GM12892 (cell line): Measurements from ENCODE around the gene KIFC3.

Experiments
- POLR2A ChIP-seq: IDR thresholded peaks from 2 replicates; pipeline ENCODE4 v1.6.1; 2011; ENCODE audit warnings: low read depth, low read length, control low read depth
- POLR2AphosphoS5 ChIP-seq: IDR thresholded peaks from 2 replicates; pipeline ENCODE4 v1.6.1; 2011; ENCODE audit warnings: low read depth, low read length, control low read depth

DNA sequence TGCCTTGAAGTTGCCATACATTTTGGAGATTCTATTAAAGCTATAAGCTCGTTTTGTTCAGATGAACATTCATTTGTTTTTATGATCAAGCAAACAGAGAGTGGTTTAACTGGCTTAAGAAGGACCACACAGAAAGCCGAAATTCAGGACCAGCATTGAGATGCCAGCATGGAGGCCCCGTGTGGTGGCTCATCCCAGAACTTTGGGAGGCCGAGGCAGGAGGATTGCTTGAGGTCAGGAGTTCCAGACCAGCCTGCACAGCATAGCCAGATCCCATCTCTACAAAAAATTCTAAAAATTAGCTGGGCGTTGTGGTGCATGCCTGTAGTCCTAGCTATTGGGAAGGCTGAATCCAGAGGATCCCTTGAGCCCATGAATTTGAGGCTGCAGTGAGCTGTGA, 45.9 kb upstream of the KIFC3 start:
- TF ChIP-seq POLR2A (no peak), POLR2AphosphoS5 (no peak)
